T1000 (cell line): ENCODE data around the gene FLII.

Source experiments
- DNase-seq: peaks from one replicate; lab custom pipeline; 2025; ENCODE audit warnings: mixed read lengths; lab: John Stamatoyannopoulos, UW

Gene FLII

DNA sequence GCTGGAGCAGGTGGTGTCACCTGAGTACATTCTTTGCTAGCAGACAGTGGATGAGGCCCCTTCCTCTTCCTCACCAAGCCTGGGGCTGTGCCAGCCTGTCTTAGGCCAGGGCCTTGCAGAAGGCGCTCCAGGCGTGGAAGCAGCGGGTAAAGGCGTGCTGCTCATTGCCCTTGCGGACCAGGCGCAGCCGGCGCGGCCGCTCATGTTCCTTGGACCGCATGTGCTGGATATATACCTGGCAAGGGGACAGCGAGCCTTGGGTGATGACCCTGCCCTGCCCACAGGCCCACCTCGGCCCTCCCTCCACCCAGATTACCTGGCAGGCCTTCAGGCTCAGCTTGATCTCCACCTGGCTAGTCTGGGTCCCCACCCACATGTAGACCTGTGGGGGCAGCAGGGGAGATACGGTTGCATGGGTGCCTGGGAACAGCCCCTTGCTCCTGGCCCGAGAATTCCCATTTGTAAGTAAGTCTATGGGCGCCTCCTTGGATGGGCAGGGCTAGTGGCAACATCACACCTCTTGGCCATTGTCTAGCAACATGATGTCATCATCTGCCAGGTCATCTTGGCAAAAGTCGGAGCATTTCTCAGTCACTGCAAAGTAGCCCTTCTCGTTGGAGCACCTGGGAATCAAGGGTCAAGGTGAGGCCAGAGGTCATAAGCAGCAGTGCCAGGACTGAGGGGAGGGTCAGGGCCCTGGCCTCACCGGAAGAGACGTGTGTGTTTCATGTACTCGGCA, 13.3 kb downstream of the FLII start:
- no peak for DNase-seq

DNA sequence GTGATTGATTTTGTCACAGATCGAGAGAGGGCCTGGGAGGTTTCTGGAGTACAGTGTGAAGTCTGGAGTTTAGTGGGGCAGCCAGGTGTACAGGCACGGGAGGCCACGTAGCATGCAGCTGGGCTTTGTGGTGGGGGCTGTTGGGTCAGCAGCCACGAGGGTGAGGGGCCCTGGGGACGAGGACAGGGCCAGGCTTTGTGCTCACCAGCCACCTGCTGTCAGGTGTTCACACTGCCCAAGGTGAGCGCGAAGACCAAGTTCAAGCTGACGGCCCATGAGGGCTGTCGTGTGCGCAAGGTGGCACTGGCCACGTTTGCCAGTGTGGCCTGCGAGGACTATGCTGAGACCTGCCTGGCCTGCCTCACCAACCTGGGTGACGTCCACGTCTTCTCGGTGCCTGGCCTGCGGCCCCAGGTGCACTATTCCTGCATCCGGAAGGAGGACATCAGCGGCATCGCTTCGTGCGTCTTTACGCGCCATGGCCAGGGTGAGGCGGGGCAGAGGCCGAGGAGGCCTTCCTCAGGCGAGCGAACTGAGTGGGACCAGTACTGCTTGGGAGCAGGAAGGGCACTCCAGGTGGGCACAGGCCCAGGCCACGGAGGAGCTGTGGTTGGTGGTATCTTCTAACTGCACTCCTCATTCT, 17.2 kb downstream of the FLII start:
- DNase-seq: no peak

DNA sequence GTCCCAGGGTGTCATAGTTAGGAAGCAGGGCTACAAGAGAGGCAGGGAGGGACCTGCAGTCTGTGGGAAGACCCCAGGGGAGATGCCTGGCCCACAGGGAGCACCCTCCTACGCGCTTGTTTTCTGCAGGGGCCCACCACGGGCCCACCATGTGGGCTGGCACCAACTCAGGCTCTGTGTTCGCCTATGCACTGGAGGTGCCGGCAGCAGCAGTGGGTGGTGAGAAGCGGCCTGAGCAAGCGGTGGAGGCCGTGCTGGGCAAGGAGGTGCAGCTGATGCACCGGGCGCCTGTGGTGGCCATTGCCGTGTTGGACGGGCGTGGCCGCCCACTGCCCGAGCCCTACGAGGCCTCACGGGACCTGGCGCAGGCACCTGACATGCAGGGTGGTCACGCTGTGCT, 18.1 kb downstream of the FLII start:
- no peak for DNase-seq

DNA sequence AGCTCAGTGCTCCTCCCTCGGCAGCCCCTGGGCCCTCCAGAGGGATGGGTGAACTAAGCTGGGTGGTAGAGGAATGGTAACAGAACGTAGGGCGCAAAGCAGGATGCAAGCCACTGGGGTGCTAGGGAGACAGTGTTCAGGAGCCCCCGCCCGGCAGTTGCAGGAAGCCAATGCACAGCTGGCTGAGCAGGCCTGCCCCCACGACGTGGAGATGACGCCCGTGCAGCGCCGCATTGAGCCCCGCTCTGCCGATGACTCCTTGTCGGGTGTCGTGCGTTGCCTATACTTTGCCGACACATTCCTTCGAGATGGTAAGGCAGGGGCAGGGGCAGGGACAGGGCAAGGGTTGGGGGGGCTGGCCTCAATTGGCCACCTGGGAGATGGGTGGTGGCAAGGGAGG, 20.2 kb downstream of the FLII start:
- no peak for DNase-seq

DNA sequence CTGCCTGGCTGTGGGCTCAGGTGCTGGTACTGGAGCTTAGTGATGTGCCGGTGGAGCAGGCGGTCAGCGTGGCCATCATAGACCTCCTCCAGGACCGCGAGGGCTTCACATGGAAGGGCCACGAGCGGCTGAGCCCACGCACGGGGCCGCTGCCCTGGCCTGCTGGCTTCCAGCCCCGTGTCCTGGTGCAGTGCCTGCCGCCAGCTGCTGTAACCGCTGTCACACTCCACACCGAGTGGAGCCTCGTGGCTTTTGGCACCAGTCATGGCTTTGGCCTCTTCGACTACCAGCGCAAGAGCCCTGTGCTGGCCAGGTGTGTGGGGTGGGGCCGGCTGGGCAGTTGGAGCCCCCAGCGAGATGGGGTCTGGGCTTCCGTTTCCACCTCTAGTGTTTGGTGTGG, 21.1 kb downstream of the FLII start:
- no peak for DNase-seq

DNA sequence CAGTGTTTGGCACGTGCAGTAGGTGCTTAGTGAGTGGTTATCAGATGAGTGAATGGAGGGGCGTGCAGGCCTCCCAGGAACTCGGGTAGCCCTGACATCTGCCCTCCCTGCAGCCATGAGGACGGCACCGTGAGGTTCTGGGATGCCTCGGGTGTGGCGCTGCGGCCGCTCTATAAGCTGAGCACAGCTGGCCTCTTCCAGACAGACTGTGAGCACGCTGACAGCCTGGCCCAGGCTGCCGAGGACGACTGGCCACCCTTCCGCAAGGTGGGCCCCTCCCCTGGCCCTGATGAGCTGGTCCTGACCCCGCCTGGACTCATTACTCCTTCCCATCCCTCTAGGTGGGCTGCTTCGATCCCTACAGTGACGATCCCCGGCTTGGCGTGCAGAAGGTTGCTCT, 22.0 kb downstream of the FLII start:
- DNase-seq: no peak

DNA sequence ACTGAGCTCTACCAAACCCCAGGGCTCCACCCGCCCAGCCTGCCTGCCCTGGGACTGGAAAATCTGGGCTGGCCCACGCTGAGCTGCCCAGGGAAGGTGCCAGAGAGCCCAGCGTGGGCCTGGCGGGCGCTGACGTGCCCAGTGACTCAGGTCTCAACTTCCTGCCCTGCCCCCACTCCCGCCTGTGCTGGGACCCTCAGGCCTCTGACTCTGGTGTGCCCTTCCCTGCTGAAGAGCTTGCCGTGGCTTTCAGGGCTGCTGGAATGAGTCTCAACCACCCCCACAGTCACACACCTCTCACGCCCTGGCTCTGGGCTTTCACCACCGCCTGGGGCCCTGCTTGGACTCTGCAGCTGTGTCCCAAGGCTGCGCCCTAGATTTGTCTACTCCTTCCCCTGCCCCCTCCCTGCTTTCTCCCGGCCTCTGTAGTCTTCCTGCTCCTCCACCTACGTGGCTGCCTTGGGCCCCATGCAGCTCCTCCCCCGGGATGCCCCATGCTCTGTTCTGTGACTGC, 22.7 kb downstream of the FLII start:
- DNase-seq: peak; percentile 94

DNA sequence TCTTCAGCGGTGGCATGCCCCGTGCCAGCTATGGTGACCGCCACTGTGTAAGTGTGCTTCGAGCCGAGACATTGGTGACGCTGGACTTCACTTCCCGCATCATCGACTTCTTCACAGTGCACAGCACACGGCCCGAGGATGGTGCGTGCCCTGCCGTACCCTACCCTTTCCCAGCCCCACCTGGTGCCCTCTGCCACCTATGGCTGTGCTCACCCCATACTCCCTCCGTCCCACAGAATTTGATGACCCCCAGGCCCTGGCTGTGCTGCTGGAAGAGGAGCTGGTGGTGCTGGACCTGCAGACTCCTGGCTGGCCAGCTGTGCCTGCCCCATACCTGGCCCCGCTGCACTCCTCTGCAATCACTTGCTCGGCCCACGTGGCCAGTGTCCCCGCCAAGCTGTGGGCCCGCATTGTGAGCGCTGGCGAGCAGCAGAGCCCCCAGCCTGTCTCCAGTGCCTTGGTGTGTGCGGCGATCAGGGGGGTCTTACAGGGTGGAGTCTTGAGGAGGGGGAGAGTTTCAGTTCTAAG, 23.6 kb downstream of the FLII start:
- DNase-seq: no peak

DNA sequence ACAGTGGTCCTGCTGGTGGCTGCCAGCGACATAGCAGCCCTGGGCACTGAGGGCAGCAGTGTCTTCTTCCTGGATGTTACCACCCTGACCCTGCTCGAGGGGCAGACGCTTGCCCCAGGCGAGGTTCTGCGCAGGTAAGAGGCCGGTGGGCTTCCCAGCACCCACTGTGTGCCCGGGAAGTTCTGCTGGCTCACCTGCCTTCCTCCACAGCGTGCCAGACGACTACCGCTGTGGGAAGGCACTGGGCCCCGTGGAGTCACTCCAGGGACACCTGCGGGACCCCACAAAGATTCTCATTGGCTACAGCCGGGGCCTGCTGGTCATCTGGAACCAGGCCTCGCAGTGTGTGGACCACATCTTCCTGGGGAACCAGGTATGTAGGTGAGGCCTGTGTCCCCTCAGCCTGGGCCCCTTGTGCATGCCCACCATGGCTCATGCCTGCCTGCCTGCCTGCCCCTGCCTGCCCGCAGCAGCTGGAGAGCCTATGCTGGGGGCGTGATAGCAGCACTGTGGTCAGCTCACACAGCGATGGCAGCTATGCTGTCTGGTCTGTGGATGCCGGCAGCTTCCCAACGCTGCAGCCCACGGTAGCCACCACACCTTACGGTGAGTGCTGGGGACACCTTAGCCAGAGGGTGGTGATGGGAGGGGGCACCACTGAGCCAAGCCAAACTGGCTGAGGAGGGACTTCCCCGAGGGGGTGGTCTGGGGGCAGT, 24.6 kb downstream of the FLII start:
- no peak for DNase-seq

DNA sequence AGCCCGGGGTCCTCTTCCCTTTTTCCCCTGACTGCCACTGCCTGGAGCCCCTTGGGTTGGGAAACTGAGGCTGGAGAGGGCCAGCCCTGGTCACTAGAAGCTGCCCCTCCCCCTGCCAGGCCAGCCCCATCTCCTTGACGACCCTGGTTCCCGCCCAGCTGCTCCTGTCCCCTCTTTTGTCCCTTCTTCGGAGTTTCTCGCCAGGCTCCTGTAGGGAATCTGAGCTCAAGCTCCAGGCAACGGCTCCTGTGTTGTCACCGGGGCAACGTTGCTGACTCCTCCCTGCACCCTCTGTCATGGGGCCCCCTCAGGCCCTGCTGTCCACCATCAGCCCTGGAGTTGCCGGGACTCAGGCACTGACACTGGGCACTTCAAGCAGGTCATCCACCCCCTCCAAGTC, 27.4 kb downstream of the FLII start:
- DNase-seq: no peak

DNA sequence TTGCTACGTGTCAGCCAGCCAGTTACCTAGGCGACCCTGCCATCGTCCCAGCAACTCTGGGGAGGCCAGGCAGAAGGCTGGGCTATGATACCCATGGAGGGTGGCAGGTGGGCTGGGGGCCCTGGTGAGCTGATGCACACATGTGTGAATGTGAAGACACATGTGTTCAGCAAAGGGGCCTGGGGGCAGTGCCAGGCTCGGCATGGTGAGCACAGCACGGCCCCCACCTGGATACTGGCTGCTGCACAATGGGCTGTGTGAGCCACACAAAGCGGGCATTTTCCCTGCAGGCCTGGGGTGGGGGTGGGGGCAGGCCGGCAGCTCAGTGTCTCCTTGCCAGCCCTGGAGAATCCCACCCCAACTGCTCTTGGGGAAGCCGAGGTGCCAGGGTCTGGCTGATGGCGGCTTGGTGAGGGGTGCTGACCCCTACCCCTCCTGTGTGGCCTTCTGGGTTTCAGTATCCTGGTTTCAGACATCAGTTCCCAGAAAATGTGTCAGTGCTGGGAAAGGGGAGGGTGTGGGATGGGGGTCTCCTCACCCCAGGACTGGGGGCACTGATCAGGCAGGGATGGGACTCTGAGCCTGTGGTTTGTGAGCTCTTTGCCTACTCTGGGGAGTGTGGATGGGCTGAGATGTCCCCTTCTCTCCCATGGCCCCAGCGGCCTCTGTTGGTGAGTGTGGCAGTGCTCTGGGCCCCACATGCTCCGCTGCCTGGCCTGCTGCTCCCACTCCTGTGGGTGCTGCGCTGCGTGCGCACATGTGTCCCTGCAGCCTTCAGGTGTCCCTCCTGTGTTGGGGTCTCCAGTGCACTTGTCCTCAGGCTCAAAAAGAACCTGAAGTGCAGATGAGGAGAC, 28.0 kb downstream of the FLII start:
- DNase-seq: no peak

DNA sequence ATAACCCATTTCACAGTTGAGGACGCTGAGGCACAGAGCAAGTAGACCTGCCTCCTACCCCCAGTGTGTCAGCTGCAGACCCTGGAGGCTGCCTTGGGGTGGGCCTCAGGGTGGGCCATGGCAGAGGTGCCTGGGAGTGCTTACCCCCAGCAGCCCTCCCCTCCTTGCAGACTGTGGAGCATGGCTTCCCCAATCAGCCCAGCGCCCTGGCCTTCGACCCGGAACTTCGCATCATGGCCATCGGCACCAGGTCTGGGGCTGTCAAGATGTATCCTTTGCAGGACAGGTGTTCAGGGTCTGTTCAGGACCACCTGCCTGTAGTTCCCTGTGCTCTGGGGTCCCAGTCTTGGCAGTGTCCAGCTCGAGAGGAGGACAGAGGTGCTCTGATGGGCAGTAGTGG, 28.8 kb downstream of the FLII start:
- DNase-seq: no peak

DNA sequence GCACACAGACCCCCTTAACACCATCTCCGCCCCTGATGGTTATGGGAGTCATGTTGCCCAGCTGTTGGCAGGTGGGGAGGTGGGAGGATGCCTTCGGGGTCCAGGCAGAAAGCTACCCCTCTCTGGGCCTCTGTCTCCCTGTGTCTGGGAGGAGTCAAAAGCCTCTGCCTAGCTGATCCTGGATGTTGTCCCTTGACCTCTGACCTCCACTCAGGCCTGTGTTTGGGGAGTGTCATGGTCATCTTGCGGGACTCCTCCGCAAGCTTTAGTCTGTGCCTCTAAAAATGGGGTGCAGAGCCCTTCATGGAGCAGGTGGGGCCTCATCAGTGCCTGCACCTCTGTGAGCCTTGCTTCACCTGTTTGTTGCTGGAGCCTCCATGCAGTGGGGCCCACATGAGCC, 29.3 kb downstream of the FLII start:
- DNase-seq: no peak

DNA sequence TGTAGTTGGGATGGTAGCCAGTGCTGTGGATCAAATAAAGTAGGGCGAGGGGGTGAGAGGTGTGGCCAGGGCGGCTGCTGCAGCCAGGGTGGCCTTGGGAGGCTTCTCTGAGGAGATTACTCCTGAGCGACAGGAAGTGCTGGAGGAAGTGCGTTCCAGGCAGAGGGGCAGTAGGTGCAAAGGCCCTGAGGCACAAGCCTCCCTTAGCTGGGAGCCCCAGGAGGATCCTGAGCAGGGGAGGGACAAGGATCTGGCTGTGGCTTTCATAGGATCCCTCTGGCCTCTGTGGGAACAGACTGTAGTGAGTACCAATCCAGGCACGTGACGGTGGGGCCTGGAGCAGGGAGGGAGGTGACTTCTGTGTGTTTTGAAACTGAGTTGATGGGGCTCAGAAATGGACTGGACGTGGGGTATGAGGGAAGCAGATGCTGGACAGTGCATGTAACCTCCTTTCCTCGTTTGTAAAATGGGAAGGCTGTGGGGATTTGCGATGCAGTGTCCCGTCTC, 30.3 kb downstream of the FLII start:
- DNase-seq: no peak

DNA sequence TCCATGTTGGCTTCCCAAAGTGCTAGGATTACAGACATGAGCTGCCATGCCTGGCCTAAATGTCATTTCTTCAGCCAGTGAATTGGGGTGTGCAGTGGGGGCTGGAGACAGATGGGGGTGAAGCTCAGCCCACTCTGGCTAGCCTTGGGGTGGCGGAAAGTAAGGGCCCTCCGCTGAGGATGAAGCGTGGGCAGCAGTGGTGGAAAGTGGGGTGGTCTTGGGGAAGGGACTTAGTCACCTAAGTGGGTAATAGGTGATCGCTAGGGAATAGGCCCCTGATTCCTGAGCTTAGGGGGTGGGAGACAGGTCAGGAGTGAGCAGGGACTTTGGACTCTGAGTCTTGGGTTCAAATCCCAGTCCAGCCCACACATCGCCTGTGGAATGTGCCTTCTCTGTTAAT, 30.9 kb downstream of the FLII start:
- DNase-seq: no peak

DNA sequence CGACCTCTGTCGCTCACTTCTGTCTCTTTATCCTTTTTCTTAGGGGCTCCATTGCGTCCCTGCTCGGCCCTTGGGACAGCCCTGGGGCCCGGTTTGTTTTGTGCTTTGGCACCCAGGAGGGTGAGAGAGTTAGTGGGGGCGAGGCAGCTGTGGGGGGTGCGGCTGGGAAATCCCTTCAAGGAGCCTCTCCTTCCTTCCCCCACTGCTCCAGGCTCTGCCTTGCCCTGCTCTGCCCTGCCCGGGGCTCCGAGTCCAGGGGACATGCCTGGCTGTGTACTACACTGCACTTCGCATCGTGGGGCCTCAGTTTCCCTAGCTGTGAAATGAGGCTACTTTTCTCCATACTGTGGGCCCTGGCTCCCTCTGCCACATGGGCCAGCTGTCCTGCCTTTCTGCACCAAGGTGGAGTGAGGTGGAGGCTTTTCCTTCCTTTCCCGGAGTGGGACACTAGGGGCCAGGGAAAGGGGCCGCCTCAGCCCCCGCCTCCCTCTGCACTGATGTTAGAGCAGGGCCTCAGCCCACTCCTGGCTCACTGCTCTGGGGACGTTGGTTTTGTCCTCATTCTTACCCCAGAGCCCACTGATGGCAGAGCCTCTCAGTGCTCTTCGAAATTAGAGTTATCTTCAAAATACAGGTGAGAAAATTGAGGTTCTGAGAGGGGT, 32.1 kb downstream of the FLII start:
- no peak for DNase-seq

DNA sequence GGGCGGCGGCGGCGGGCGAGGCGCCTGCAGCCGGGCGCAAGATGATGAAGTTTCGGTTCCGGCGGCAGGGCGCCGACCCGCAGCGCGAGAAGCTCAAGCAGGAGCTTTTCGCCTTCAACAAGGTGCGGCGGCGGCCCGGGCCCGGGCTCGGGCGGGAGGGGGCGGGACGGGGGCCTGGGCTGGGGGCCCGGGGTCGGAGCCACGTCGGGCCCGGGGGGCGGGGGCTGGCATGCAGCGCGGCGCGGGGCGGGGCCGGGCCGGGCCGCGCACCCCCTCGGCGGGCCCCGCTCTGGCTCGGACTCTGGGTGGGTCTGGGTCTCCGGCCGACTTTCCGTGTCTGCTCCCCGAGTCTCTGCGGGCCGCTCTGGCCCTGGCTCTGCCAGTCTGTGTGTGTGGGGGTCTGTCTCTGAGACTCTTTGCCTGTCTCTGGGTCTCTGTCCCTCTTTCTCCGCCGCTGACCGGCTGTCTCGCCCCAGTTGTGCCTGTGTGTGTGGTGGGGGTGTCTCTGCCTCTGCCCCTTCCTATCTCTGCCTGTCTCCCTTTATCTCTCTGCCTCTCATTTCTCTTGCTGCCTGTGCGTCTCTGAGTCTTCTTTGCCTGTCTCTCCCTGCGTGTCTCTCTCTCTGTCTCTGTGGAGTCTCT, 32.8 kb downstream of the FLII start:
- DNase-seq: no peak

DNA sequence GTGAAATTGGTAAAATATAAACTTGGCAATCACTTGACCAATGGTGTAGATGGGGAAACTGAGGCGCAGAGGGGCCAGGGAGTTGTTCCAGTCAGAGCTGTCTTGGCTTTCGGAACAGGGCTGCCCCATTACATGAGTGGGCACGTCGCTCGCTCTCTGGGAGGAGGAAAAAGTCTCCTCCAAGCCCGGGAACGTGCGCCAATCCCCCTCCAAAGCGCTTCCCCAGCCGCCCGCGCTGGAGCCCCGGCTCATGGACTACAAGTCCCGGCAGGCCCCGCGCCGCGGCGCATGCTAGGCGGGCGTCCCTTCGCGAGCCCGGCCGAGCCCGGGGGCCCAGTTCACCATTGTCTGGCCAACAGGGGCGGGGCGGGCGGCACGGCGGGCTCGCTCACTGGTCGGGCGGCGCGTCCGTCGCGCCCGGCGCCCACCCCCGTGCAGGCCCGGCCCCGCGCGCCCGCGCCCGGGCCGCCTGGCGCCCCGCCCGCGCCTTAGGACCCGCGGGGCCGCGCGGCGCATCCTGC, 33.4 kb downstream of the FLII start, which contains the start of gene LLGL1:
LLGL1 (plus strand) TSS at position 515 of the 521 bp plus-strand sequence. CDS start 48 bp downstream, outside the sequence.
- peak; percentile 91 for DNase-seq

DNA sequence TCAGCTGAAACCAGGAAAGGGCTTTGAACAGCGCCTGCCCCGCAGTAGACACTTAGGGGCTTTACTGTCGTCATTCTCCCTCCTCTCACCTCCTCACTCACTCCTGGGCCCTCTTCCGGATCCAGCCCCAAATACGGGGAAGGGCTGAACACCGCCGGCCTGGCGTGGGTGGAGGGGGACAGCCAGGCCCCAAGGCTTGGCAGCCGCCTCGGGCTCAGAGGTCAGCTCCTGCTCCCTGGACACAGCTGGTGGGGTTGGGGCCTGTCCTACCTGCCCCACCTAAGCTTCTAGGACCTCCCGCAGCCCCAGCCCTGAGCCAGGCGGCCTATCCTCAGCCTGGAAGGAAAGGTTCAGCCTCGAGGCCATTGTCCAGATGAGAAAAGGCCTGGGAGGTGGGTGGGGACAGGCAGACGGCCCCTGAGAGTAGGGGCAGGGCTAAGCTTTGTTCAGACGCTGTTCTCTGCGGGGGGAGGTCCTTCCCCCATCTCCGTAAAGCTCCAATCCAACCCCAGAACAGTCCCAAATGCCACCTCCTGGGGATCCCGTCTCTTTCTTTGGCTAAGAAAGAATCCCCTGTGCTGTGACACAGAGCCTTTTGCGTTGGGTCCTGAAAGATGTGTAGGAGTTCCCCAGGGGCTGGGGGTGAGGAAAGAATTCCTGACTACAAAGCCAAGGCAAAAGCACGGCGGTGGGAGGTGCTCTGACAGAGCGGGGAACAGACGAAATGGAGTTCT, 34.0 kb downstream of the FLII start:
- no peak for DNase-seq

DNA sequence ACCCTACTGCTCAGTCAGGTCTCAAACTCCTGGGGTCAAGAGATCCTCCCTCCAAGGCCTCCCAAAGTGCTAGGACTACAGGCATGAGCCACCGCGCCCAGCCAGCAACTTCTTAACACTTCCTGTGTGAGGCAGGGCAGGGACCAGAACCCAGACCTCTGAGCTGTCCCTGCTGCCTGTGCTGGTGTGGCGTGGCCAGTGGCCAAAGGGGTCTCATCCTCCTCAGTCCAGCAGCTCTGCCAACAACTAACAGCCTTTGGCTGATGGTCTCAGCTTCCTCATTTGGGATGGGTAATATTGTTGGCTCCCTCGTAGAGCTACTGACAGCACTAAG, 34.5 kb downstream of the FLII start:
- DNase-seq: no peak
